HEK293 (cell line): ENCODE data around the gene UNC5B.
A peak's percentile ranks its signal among the peaks of the same experiment; 100 is the strongest.

ENCODE experiments used
- CTCF ChIA-PET: fragments of 350-600 bp; formaldehyde crosslinking; extraction: SDS; loops from one replicate; lab custom pipeline; 2021; ENCODE audit warnings: antibody characterized with exemption; lab: Yijun Ruan, JAX
- POLR2A ChIA-PET: fragments of 300-600 bp; formaldehyde crosslinking; extraction: SDS; loops from one replicate; lab custom pipeline; 2020; ENCODE audit warnings: antibody characterized with exemption, inconsistent platforms; lab: Yijun Ruan, JAX
- H3K27ac ChIP-seq: fragments of 200-500 bp; sonication (Bioruptor generic); 2 replicates; pipeline ENCODE4 v1.5.1; 2014; ENCODE audit warnings: low read depth, low read length, control low read depth, inconsistent platforms; ENCODE audit errors: extremely low read depth
- H3K36me3 ChIP-seq, 2 experiments: fragments of 200-500 bp in 1 of 2; sonication (Bioruptor generic) in 1 of 2; 1 replicate in 1 of 2; 2 replicates in 1 of 2; pipeline ENCODE4 v1.5.1; 2014 to 2017; ENCODE audit warnings: inconsistent platforms in 2 of 2, low read length in 2 of 2; ENCODE audit not compliant: control insufficient read depth in 2 of 2, insufficient read depth in 1 of 2
- H3K4me1 ChIP-seq: fragments of 200-500 bp; sonication (Bioruptor generic); 2 replicates; pipeline ENCODE4 v1.5.1; 2014; ENCODE audit warnings: mild to moderate bottlenecking, low read length, inconsistent platforms; ENCODE audit not compliant: control insufficient read depth, insufficient read depth
- H3K4me3 ChIP-seq: 2 replicates; pipeline ENCODE4 v1.5.1; 2011; ENCODE audit warnings: low read depth, mild to moderate bottlenecking, control low read depth, low read length, moderate library complexity
- H3K9me3 ChIP-seq: fragments of 200-500 bp; sonication (Bioruptor generic); 2 replicates; pipeline ENCODE4 v1.5.1; 2014; ENCODE audit warnings: low read depth, low read length, inconsistent platforms; ENCODE audit not compliant: control insufficient read depth, insufficient read depth
- BCL11B ChIP-seq: fragments of 450-650 bp; formaldehyde crosslinking; IDR thresholded peaks from 2 replicates; pipeline ENCODE4 v1.5.1; 2016; ENCODE audit warnings: low read depth, missing biosample characterization, missing genetic modification characterization
- FEZF1 ChIP-seq: fragments of 450-650 bp; formaldehyde crosslinking; IDR thresholded peaks from 2 replicates; pipeline ENCODE4 v1.5.1; 2016; ENCODE audit warnings: missing biosample characterization, missing genetic modification characterization
- GLI2 ChIP-seq: fragments of 450-650 bp; formaldehyde crosslinking; IDR thresholded peaks from 2 replicates; pipeline ENCODE4; 2017; ENCODE audit warnings: missing biosample characterization, missing genetic modification characterization, low read depth, borderline replicate concordance
- GLIS1 ChIP-seq: fragments of 450-650 bp; formaldehyde crosslinking; IDR thresholded peaks from 2 replicates; pipeline ENCODE4 v1.5.1; 2016; ENCODE audit warnings: missing biosample characterization, missing genetic modification characterization
- ZNF112 ChIP-seq: fragments of 450-650 bp; formaldehyde crosslinking; IDR thresholded peaks from 2 replicates; pipeline ENCODE4 v1.5.0; 2017; ENCODE audit warnings: missing biosample characterization, missing genetic modification characterization
- ZNF175 ChIP-seq: fragments of 450-650 bp; formaldehyde crosslinking; IDR thresholded peaks from 2 replicates; pipeline ENCODE4 v1.5.1; 2016; ENCODE audit warnings: missing biosample characterization, missing genetic modification characterization
- ZNF223 ChIP-seq: fragments of 450-650 bp; formaldehyde crosslinking; IDR thresholded peaks from 2 replicates; pipeline ENCODE4 v1.5.1; 2016; ENCODE audit warnings: missing biosample characterization, missing genetic modification characterization
- ZNF324 ChIP-seq: fragments of 450-650 bp; formaldehyde crosslinking; IDR thresholded peaks from 2 replicates; pipeline ENCODE4 v1.5.1; 2016; ENCODE audit warnings: missing biosample characterization, missing genetic modification characterization
- ZNF335 ChIP-seq: fragments of 450-650 bp; formaldehyde crosslinking; conservative IDR thresholded peaks from 2 replicates; pipeline ENCODE4 v1.5.1; 2016; ENCODE audit warnings: missing biosample characterization, missing genetic modification characterization
- ZNF571 ChIP-seq: fragments of 450-650 bp; formaldehyde crosslinking; IDR thresholded peaks from 2 replicates; pipeline ENCODE4 v1.5.0; 2017; ENCODE audit warnings: missing biosample characterization, missing genetic modification characterization
- ZNF623 ChIP-seq: fragments of 450-650 bp; formaldehyde crosslinking; IDR thresholded peaks from 2 replicates; pipeline ENCODE4 v1.5.1; 2016; ENCODE audit warnings: missing biosample characterization, missing genetic modification characterization
- ZNF701 ChIP-seq: fragments of 450-650 bp; formaldehyde crosslinking; IDR thresholded peaks from 2 replicates; pipeline ENCODE4 v1.5.1; 2016; ENCODE audit warnings: missing biosample characterization, missing genetic modification characterization
- ZNF791 ChIP-seq: fragments of 450-650 bp; formaldehyde crosslinking; IDR thresholded peaks from 2 replicates; pipeline ENCODE4 v1.5.1; 2016; ENCODE audit warnings: missing biosample characterization, missing genetic modification characterization
- TF ChIP-seq, protein P1 (sequence below): fragments of 450-650 bp; formaldehyde crosslinking; IDR thresholded peaks from 2 replicates; pipeline ENCODE4 v1.5.1; 2017; ENCODE audit warnings: missing biosample characterization, missing genetic modification characterization
- TF ChIP-seq, protein P2 (sequence below): fragments of 450-650 bp; formaldehyde crosslinking; IDR thresholded peaks from 2 replicates; pipeline ENCODE4 v1.5.1; 2016; ENCODE audit warnings: missing biosample characterization, missing genetic modification characterization
- TF ChIP-seq, protein P3 (sequence below): IDR thresholded peaks from 2 replicates; pipeline ENCODE4 v1.6.1; 2011; ENCODE audit warnings: mild to moderate bottlenecking, low read depth, low read length, borderline replicate concordance
- TF ChIP-seq, protein P4 (sequence below): fragments of 450-650 bp; formaldehyde crosslinking; IDR thresholded peaks from 2 replicates; pipeline ENCODE4 v1.5.1; 2016; ENCODE audit warnings: missing biosample characterization, missing genetic modification characterization
- TF ChIP-seq, protein P5 (sequence below): fragments of 450-650 bp; formaldehyde crosslinking; IDR thresholded peaks from 2 replicates; pipeline ENCODE4 v1.5.1; 2016; ENCODE audit warnings: missing biosample characterization, missing genetic modification characterization

UNC5B gene

DNA sequence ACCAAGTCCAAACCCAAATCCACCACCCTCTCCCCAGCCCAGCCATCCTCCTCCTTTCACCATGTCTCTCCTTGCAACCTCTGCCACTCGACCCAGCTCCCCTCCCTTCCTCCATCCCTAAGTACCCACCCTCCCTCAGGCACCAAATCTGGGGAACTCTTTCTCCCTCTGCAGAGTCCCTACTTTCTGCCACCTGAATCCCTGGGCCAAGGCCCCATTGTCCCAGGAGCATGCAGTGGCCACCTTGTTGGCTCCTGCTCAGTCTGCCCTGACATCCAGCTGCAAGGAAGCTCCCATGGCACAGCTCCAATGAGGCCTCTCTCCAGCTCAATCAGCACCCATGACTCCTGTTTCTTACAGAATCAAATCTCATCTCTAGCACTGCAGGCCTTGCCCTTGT lies 5.5 kb upstream of the UNC5B start:
- Histone ChIP-seq H3K9me3 (no peaks in the 10 kb centered on the region), H3K27ac (no peak overlapping the region), H3K4me3 (no peak overlapping the region), H3K4me1 (peaks cover 11% of the 10 kb centered on the region), H3K36me3 (no peaks in the 10 kb centered on the region)
- ChIA-PET CTCF (interaction anchor here (0.7 to 2.1 kb wide), 6 partner anchors 9 to 303 kb away, joined by 3 to 14 read pairs (median 8); no protein-coding TSS in a partner anchor), POLR2A (no interaction called here)
- TF ChIP-seq, protein P1, sequence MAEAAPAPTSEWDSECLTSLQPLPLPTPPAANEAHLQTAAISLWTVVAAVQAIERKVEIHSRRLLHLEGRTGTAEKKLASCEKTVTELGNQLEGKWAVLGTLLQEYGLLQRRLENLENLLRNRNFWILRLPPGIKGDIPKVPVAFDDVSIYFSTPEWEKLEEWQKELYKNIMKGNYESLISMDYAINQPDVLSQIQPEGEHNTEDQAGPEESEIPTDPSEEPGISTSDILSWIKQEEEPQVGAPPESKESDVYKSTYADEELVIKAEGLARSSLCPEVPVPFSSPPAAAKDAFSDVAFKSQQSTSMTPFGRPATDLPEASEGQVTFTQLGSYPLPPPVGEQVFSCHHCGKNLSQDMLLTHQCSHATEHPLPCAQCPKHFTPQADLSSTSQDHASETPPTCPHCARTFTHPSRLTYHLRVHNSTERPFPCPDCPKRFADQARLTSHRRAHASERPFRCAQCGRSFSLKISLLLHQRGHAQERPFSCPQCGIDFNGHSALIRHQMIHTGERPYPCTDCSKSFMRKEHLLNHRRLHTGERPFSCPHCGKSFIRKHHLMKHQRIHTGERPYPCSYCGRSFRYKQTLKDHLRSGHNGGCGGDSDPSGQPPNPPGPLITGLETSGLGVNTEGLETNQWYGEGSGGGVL (tag by site-specific recombination), result 0 out of 2 replicates have a peak, but pooled peaks have one; percentile 24
- no peak for TF ChIP-seq ZNF112 (tag by site-specific recombination)

DNA sequence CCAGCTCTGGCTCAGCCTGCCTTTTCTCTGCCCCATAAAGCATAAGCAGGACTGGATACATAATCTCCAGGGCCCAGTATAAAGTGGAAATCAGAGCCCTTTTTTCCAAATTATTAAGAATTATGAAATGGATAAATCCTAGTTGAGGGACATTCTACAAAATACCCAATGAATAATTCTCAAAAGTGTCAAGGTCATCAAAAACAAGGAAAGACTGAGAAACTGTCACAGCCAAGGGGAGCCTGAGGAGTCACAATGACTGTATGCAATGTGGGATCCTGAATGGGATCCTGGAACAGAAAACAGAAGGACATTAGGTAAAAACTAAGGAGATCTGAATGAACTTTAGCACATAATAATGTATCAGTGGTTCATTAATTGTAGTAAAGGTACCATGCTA lies 4.8 kb upstream of the UNC5B start:
- H3K27ac ChIP-seq, result no peak overlapping the region
- H3K36me3 ChIP-seq, result no peaks in the 10 kb centered on the region
- ChIA-PET POLR2A (no interaction called here), CTCF (interaction anchor here (0.7 to 2.0 kb wide), 3 partner anchors 8 to 282 kb away, joined by 3 to 14 read pairs (median 8); no protein-coding TSS in a partner anchor)
- H3K9me3 ChIP-seq, result no peaks in the 10 kb centered on the region
- no peak overlapping the region for H3K4me3 ChIP-seq
- H3K4me1 ChIP-seq, result peaks cover 11% of the 10 kb centered on the region
- TF ChIP-seq ZNF175 (no peak), ZNF623 (tag by site-specific recombination) (no peak), FEZF1 (no peak), GLIS1 (tag by site-specific recombination) (no peak), ZNF571 (tag by site-specific recombination) (no peak), ZNF223 (no peak), ZNF324 (tag by site-specific recombination) (no peak), BCL11B (tag by site-specific recombination) (no peak), ZNF701 (tag by site-specific recombination) (no peak), GLI2 (tag by site-specific recombination) (no peak), ZNF791 (tag by site-specific recombination) (no peak), ZNF335 (tag by site-specific recombination) (no peak)
- TF ChIP-seq, protein P2, sequence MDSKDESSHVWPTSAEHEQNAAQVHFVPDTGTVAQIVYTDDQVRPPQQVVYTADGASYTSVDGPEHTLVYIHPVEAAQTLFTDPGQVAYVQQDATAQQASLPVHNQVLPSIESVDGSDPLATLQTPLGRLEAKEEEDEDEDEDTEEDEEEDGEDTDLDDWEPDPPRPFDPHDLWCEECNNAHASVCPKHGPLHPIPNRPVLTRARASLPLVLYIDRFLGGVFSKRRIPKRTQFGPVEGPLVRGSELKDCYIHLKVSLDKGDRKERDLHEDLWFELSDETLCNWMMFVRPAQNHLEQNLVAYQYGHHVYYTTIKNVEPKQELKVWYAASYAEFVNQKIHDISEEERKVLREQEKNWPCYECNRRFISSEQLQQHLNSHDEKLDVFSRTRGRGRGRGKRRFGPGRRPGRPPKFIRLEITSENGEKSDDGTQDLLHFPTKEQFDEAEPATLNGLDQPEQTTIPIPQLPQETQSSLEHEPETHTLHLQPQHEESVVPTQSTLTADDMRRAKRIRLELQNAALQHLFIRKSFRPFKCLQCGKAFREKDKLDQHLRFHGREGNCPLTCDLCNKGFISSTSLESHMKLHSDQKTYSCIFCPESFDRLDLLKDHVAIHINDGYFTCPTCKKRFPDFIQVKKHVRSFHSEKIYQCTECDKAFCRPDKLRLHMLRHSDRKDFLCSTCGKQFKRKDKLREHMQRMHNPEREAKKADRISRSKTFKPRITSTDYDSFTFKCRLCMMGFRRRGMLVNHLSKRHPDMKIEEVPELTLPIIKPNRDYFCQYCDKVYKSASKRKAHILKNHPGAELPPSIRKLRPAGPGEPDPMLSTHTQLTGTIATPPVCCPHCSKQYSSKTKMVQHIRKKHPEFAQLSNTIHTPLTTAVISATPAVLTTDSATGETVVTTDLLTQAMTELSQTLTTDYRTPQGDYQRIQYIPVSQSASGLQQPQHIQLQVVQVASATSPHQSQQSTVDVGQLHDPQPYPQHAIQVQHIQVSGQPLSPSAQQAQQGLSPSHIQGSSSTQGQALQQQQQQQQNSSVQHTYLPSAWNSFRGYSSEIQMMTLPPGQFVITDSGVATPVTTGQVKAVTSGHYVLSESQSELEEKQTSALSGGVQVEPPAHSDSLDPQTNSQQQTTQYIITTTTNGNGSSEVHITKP (tag by site-specific recombination), result no peak
- TF ChIP-seq, protein P3, sequence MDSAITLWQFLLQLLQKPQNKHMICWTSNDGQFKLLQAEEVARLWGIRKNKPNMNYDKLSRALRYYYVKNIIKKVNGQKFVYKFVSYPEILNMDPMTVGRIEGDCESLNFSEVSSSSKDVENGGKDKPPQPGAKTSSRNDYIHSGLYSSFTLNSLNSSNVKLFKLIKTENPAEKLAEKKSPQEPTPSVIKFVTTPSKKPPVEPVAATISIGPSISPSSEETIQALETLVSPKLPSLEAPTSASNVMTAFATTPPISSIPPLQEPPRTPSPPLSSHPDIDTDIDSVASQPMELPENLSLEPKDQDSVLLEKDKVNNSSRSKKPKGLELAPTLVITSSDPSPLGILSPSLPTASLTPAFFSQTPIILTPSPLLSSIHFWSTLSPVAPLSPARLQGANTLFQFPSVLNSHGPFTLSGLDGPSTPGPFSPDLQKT, result no peak
- TF ChIP-seq, protein P4, sequence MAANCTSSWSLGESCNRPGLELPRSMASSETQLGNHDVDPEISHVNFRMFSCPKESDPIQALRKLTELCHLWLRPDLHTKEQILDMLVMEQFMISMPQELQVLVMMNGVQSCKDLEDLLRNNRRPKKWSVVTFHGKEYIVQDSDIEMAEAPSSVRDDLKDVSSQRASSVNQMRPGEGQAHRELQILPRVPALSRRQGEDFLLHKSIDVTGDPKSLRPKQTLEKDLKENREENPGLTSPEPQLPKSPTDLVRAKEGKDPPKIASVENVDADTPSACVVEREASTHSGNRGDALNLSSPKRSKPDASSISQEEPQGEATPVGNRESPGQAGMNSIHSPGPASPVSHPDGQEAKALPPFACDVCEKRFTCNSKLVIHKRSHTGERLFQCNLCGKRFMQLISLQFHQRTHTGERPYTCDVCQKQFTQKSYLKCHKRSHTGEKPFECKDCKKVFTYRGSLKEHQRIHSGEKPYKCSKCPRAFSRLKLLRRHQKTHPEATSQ (tag by site-specific recombination), result no peak
- TF ChIP-seq, protein P5, sequence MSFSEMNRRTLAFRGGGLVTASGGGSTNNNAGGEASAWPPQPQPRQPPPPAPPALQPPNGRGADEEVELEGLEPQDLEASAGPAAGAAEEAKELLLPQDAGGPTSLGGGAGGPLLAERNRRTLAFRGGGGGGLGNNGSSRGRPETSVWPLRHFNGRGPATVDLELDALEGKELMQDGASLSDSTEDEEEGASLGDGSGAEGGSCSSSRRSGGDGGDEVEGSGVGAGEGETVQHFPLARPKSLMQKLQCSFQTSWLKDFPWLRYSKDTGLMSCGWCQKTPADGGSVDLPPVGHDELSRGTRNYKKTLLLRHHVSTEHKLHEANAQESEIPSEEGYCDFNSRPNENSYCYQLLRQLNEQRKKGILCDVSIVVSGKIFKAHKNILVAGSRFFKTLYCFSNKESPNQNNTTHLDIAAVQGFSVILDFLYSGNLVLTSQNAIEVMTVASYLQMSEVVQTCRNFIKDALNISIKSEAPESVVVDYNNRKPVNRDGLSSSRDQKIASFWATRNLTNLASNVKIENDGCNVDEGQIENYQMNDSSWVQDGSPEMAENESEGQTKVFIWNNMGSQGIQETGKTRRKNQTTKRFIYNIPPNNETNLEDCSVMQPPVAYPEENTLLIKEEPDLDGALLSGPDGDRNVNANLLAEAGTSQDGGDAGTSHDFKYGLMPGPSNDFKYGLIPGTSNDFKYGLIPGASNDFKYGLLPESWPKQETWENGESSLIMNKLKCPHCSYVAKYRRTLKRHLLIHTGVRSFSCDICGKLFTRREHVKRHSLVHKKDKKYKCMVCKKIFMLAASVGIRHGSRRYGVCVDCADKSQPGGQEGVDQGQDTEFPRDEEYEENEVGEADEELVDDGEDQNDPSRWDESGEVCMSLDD (tag by site-specific recombination), result no peak
